Stimulated activated CD4-positive, alpha-beta T cell treated with anti-CD3 and anti-CD28 coated beads, Interleukin-15, amount 100 ng/mL, for 48 hours (primary cell): ENCODE measurements around the gene AK2.
"Not testable (repeated sequence)": the region's sequence is repeated elsewhere in the genome, so short reads cannot be mapped to it uniquely, and the experiment has no call there.

Source experiments
- DNase-seq, 2 donors: peaks; one replicate each; pipeline ENCODE4 v3.0.0-alpha.2; 2020; ENCODE audit warnings: low read depth in 2 of 2

The AK2 gene

GRCh38 chr1:33055210-33056008 lies 18.7 kb upstream of the AK2 start:
- DNase-seq = peak in 1 of 2 donors; percentile 8

DNA sequence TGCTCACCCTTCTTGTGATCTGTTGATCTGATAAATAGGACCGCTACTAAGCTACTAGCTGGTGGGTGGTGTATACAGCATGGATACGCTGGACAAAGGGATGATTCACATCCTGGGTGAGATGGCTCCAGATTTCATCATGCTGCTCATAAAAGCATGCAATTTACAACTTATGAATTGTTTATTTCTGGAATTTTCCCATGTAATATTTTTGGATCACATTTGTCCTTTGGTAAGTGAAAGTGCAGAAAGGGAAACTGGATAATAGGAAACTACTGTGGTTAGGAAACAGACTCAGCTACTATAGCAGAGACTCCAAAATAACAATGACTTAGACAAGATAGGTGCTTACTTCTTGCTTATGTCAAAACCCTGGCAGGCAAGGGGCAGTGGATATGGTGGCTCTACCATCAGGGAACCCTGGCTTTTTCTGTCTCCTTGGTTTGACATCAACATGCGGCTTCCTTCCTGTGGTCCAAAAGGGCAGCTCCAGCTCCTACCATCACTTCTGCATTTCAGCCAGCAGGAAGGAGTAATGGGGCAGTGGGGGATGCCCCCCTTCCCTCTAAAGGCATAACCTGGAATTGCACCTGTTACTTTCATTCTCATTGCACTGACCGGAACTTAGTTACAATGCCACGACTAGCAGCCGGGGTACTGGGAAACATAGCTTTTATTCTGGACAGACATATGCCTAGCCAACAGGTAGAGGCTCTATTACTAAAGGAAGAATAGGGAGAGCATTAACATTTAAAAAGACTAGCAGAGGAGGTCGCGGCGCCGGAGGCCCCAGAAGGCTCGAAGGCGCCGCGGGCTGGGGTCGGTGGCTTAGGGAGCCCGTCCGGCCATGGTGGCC lies 13.8 kb upstream of the AK2 start:
- DNase-seq = no peak

- no peak for DNase-seq
Measured at GRCh38 chr1:33049371-33049770, 12.7 kb upstream of the AK2 start.

- no peak for DNase-seq
Measured at GRCh38 chr1:33048426-33048825, 11.7 kb upstream of the AK2 start.

DNA sequence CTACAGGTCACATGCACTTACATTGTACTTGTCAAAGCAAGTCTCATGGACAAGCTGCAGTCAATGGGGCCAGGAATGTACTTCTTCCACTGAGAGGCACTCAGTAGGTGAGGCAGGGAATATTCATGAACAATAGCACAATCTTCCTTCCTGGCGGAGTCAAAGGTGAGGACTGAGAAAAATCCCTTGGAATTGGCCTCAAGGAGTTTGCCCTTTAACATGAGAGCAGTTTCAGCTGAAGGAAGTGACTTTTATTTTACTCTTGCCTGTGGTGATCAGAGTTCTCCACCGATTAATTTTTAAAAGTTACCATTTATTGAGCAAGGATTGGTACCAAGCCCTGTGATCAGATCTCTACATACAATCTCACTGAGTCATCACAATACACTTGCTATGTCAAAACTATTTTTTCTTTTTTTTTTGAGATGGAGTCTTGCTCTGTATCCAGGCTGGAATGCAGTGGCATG lies 11.2 kb upstream of the AK2 start:
- no peak for DNase-seq

DNA sequence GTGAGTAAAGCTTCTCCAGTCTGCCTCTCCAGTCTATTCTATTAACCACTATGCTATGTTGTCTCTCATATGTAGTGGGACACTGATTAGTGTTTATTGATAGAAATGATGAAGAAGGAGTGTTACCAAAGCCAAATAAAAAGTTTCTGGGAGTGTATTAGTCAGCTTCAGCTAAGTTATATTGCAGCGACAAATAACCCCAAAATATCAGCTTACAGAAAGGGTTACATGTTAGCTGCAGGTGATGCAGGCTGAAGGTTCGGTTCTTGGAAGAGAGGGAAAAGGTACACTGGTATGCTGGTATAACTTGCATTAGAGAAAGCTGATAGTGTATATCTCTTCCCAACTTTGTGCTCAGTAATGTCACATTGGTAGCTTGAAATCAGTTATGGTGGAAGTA lies 10.6 kb upstream of the AK2 start:
- no peak for DNase-seq

DNA sequence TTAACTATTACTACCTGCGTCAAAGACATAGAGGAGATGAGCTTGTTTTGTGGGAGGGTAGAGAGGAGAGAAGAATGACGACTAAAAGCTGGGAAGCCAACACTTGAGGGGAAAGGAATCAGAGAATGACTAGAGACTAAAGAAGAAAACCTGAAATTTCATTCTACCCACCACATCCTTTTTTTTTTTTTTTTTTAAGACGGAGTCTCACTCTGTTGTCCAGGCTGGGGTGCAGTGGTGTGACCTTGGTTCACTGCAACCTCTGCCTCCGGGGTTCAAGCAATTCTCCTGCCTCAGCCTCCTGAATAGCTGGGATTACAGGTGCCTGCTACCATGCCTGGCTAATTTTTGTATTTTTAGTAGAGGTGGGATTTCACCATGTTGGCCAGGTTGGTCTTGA lies 9.6 kb upstream of the AK2 start:
- DNase-seq = not testable (repeated sequence)

GRCh38 chr1:33045814-33046213 lies 9.1 kb upstream of the AK2 start:
- DNase-seq = no peak

- DNase-seq = no peak
Measured at GRCh38 chr1:33045246-33045645, 8.6 kb upstream of the AK2 start.

DNA sequence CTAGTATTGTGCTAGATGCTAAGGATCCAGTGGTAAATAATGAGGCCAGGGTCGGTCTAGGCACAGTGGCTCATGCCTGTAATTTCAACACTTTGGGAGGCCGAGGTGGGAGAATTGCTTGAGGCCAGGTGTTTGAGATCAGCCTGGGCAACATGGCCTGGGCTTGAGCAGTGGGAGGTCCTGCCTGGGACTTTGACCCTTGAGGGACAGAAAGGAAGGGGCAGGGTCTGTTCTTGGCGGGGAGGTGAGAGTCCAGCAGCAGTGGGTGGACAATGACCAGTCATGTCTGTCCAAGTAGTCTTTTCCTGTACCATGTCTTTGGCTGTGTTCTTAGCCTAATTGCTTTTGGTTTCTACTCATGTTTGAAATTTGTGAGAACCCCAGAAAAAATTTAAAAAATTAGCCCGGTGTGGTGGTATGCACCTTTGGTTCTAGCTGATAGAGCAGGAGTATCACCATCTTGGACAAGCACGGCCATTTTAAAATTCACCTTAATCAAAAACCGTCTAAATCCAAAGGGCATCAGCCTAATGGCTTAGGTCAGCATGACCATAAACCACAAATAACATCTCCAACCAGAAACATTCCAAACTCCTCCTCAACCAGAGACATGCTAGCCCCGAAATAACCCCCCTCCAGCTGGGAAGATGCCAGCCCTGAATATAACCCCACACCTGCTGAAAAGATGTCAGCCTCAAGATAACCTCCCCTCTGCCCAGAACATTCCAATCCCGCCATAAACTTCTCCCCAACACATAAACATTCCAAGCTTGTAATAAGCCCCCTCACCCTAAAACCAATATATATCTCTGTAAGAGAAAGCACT lies 6.8 kb upstream of the AK2 start:
- DNase-seq = no peak

DNA sequence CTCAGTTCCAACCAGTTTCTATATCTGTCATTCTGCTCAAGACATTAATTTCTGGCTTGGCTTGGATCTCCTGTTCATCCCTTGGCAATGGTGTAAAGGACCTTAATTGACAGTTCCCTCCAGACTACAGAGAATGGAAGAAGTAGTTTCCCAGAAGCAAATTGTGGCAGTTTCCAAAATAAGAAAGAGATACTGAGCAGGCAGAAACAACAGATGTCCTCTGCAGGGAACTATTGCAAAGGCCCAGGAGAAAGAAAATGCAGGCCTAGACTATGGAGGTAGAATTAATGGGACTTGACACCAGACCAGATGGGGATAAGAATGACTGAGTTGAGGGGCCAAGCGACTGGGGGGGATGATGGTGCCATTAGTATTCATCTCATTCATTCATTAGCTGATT lies 6.1 kb upstream of the AK2 start:
- no peak for DNase-seq

DNA sequence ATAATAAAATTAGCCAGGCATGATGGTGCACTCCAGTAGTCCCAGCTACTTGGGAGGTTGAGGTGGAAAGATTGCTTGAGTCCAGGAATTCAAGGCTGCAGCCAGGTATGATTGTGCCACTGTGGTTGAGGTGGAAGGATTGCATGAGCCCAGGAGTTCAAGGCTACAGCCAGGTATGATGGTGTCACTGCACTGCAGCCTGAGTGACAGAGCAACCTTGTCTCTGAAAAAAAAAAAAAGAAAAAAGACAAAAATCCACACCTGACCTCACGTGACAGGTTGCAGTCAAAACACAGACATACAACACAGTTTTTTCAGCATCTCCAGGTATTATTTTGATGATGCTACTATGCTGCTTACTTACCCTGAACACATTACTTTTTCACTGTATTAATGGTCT lies 4.3 kb upstream of the AK2 start:
- no peak for DNase-seq

DNA sequence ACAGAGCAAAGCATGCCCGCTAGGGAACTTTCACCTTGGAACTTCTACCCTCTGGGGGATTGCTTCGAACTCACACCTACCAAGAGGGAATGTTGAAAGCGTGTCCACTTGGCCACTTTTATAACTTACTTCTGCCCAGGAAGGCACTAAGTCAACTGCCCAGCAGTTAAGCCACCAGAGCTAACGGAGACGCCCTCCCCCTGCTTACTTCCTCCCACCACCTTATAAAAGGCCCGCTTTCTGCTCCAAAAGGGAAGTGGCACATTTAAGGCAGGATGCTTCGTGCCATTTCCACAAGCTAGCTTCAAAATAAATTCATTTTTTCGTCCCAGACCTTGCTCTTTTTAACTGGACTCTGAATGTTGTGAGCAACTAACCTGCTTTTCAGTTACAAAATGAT lies 3.2 kb upstream of the AK2 start:
- DNase-seq = no peak

- peak in 1 of 2 donors; percentile 10 for DNase-seq
Measured at GRCh38 chr1:33036051-33036525, 595 bp downstream of the AK2 start.

GRCh38 chr1:33032126-33032869 lies 4.4 kb downstream of the AK2 start:
- no peak for DNase-seq

DNA sequence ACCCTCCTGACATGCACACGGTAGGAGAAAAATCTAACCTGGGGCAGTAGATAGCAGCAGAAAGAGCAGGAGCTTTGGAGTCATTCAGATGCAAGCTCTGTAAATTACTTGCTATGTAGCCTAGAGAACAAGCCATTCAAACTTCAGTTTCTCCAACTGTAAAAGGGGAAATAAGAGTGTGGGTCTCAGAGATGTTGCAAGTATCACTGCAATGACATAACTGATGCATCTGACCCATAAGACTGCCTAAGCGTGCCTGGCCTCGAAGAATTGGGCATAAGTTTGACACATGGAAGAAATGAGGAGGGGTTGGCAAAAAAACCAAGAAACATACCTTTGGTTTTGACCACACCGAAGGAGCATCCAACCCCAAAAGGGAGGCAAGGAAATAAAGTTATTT lies 5.2 kb downstream of the AK2 start:
- DNase-seq = no peak

DNA sequence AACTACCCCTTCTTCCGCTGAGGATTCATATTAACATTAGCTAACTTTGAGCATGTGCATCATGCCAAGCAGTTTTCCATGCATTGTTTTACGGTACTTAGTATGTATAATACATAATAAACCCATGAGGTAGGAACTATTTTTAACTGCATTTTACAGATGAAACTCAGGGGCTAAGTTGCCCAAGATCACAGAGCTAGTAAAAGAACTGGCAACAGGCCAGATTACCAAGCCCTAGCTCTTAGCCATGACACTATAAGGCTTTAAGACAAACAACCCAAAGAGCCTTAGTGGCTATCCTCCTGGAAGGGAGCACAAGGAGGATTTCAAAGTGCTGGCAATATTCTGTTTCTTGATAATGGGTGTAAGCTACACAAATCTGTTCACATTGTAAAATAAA lies 6.1 kb downstream of the AK2 start:
- no peak for DNase-seq

DNA sequence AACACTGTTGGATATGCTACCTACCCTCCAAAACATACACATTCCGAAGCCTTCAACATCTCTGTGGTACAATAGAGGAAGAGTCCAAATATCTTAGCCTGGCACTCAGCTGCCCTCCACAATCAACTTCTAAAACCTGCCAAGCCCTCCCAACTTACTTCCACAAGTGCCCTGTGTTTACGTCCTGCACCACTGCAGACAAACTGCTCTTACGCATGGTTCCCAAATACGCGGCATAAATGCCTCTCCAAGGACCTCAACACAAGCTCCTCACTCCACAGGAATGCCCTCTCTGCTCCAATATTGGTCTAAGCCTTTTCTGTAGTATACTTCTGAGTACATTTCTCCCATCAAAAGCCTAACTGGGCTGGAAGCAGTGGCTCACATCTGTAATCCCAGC lies 6.8 kb downstream of the AK2 start:
- no peak for DNase-seq

- no peak for DNase-seq
Measured at GRCh38 chr1:33029209-33029608, 7.5 kb downstream of the AK2 start.

GRCh38 chr1:33025761-33026160 lies 10.9 kb downstream of the AK2 start:
- DNase-seq = no peak

DNA sequence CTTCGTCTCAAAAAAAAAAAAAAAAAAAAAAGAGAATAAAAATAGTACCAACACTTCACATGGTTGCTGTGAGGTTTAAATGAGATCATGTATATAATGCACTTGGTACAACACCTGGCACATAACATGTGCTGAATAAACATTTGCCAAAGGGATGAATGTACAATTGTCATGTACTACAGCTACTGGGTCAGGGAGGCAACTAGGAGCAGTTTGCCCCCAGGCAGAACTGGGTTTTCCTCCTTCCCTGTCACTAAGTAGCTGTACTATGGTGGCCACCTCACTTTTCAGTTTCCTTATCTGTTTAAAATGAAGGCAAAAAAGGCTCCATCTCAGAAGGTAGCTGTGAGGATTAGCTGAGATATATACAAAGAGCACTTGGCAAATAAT lies 11.5 kb downstream of the AK2 start:
- DNase-seq = no peak
